ENCODE measurements around the gene OR4F16. TPM values are rescaled to one million over a fixed set of nuclear protein-coding genes. Genes with fewer than 3 reads are reported as not detected.
"Not testable (repeated sequence)": the region's sequence is repeated elsewhere in the genome, so short reads cannot be mapped to it uniquely, and the experiment has no call there.

Gene OR4F16
- not detected in 2 replicates for polyA plus RNA-seq (2013)

GRCh38 chr1:686554-686953 is at the start of gene OR4F16:
TSS of gene OR4F16 (minus strand) at chr1:686654. CDS start at chr1:686654, 0 bp downstream.
- not testable (repeated sequence) for H3K79me1 ChIP-seq (ENCODE audit: low read length); DNase-seq; H3K14ac ChIP-seq (ENCODE audit: low read length); H3K79me2 ChIP-seq (ENCODE audit: control insufficient read depth, insufficient read depth, low read length, poor library complexity); H3K9me3 ChIP-seq (ENCODE audit: insufficient read depth, low read depth, low read length); H3K4ac ChIP-seq (ENCODE audit: low read depth, low read length); H2AFZ ChIP-seq (ENCODE audit: insufficient read depth, low read length, poor library complexity); H2BK5ac ChIP-seq (ENCODE audit: low read depth, low read length, poor library complexity); H3K23ac ChIP-seq (ENCODE audit: low read length); H3K4me1 ChIP-seq (ENCODE audit: control insufficient read depth in 1 of 2, insufficient read depth in 2 of 2, low read length in 2 of 2); H3K36me3 ChIP-seq (ENCODE audit: control insufficient read depth in 1 of 2, insufficient read depth in 2 of 2, low read length in 2 of 2); H2BK12ac ChIP-seq (ENCODE audit: low read length); H3K18ac ChIP-seq (ENCODE audit: low read length); H3K27ac ChIP-seq (ENCODE audit: low read depth, low read length); H3K9ac ChIP-seq (ENCODE audit: low read length); H4K91ac ChIP-seq (ENCODE audit: low read depth, low read length); H4K8ac ChIP-seq (ENCODE audit: low read depth, low read length); H3K4me2 ChIP-seq (ENCODE audit: low read length); H2BK120ac ChIP-seq (ENCODE audit: insufficient read depth, low read length, poor library complexity); H3K4me3 ChIP-seq (ENCODE audit: low read depth, low read length); H3K27me3 ChIP-seq (ENCODE audit: insufficient read depth, low read length); H4K12ac ChIP-seq (ENCODE audit: low read depth, low read length); H2AK5ac ChIP-seq (ENCODE audit: low read length)

GRCh38 chr1:733649-734048 is 47.2 kb upstream of the OR4F16 start:
- not testable (repeated sequence) for H4K91ac ChIP-seq (ENCODE audit: low read depth, low read length); H3K79me2 ChIP-seq (ENCODE audit: control insufficient read depth, insufficient read depth, low read length, poor library complexity); H3K9me3 ChIP-seq (ENCODE audit: insufficient read depth, low read depth, low read length); H3K23ac ChIP-seq (ENCODE audit: low read length); H3K79me1 ChIP-seq (ENCODE audit: low read length); H4K12ac ChIP-seq (ENCODE audit: low read depth, low read length); H3K4me3 ChIP-seq (ENCODE audit: low read depth, low read length); H2BK12ac ChIP-seq (ENCODE audit: low read length); H3K4me2 ChIP-seq (ENCODE audit: low read length); H2AFZ ChIP-seq (ENCODE audit: insufficient read depth, low read length, poor library complexity); H2BK120ac ChIP-seq (ENCODE audit: insufficient read depth, low read length, poor library complexity); H3K27ac ChIP-seq (ENCODE audit: low read depth, low read length); H3K4ac ChIP-seq (ENCODE audit: low read depth, low read length); H2AK5ac ChIP-seq (ENCODE audit: low read length); H3K14ac ChIP-seq (ENCODE audit: low read length); H4K8ac ChIP-seq (ENCODE audit: low read depth, low read length); H3K4me1 ChIP-seq (ENCODE audit: control insufficient read depth in 1 of 2, insufficient read depth in 2 of 2, low read length in 2 of 2); DNase-seq; H2BK5ac ChIP-seq (ENCODE audit: low read depth, low read length, poor library complexity); H3K27me3 ChIP-seq (ENCODE audit: insufficient read depth, low read length); H3K36me3 ChIP-seq (ENCODE audit: control insufficient read depth in 1 of 2, insufficient read depth in 2 of 2, low read length in 2 of 2); H3K18ac ChIP-seq (ENCODE audit: low read length); H3K9ac ChIP-seq (ENCODE audit: low read length)
- no CpG with 5 or more reads among the region's 3 CpGs for WGBS (ENCODE audit: extremely low coverage, insufficient coverage, insufficient read length)

- H3K27me3 ChIP-seq (ENCODE audit: insufficient read depth, low read length); H3K27ac ChIP-seq (ENCODE audit: low read depth, low read length); H2BK5ac ChIP-seq (ENCODE audit: low read depth, low read length, poor library complexity); H3K79me1 ChIP-seq (ENCODE audit: low read length); H2BK120ac ChIP-seq (ENCODE audit: insufficient read depth, low read length, poor library complexity); H3K4me1 ChIP-seq (ENCODE audit: control insufficient read depth in 1 of 2, insufficient read depth in 2 of 2, low read length in 2 of 2); H3K79me2 ChIP-seq (ENCODE audit: control insufficient read depth, insufficient read depth, low read length, poor library complexity); H3K36me3 ChIP-seq (ENCODE audit: control insufficient read depth in 1 of 2, insufficient read depth in 2 of 2, low read length in 2 of 2); H3K23ac ChIP-seq (ENCODE audit: low read length); DNase-seq; H4K91ac ChIP-seq (ENCODE audit: low read depth, low read length); H3K4me2 ChIP-seq (ENCODE audit: low read length); H2BK12ac ChIP-seq (ENCODE audit: low read length); H3K4ac ChIP-seq (ENCODE audit: low read depth, low read length); H3K18ac ChIP-seq (ENCODE audit: low read length); H2AFZ ChIP-seq (ENCODE audit: insufficient read depth, low read length, poor library complexity); H3K9me3 ChIP-seq (ENCODE audit: insufficient read depth, low read depth, low read length); H4K8ac ChIP-seq (ENCODE audit: low read depth, low read length); H2AK5ac ChIP-seq (ENCODE audit: low read length); H4K12ac ChIP-seq (ENCODE audit: low read depth, low read length); H3K14ac ChIP-seq (ENCODE audit: low read length); H3K4me3 ChIP-seq (ENCODE audit: low read depth, low read length); H3K9ac ChIP-seq (ENCODE audit: low read length): not testable (repeated sequence)
- WGBS (ENCODE audit: extremely low coverage, insufficient coverage, insufficient read length), result no CpG with 5 or more reads among the region's 20 CpGs
These were observed 40.6 kb upstream of the OR4F16 start for GRCh38 chr1:727040-727439.

All from trophoblast cell (in vitro differentiated cells and primary cell).